HG03460 (cell line): ENCODE measurements around the gene GPD2.

Source experiments
- ATAC-seq: cut with Tn5 transposase; IDR thresholded peaks from one replicate; pipeline ENCODE4 v1.9.1; 2021; ENCODE audit not compliant: unreplicated experiment

GPD2 gene

GRCh38 chr2:156635646-156636045 lies 199.5 kb downstream of the GPD2 start:
- no peak for ATAC-seq
